Measurements from ENCODE around the gene NBEAL2.

DNA sequence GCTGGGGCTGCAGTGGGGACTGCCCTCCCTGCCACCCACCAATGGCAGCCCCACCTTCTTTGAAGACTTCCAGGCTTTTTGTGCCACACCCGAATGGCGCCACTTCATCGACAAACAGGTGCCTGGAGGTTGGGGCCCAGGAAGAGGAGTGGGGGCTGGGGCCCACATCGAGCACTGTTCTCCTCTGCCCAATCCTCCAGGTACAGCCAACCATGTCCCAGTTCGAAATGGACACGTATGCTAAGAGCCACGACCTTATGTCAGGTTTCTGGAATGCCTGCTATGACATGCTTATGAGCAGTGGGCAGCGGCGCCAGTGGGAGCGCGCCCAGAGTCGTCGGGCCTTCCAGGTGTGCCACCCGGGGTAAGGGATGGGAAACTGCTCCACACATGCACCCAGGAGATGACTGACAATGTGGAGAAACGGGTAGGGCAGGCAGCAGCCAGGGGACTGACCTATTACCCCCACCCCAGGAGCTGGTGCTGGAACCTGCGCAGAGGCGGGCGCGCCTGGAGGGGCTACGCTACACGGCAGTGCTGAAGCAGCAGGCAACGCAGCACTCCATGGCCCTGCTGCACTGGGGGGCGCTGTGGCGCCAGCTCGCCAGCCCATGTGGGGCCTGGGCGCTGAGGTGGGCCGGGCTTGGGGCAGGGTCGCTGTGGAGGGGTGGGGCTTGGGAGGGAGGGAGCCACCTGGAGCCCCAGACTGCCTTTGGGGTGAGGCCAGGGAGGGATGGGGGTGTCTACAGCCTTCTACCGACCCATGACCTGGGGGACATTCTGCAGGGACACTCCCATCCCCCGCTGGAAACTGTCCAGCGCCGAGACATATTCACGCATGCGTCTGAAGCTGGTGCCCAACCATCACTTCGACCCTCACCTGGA, 22.9 kb downstream of the NBEAL2 start:
- TF ChIP-seq, protein P1, sequence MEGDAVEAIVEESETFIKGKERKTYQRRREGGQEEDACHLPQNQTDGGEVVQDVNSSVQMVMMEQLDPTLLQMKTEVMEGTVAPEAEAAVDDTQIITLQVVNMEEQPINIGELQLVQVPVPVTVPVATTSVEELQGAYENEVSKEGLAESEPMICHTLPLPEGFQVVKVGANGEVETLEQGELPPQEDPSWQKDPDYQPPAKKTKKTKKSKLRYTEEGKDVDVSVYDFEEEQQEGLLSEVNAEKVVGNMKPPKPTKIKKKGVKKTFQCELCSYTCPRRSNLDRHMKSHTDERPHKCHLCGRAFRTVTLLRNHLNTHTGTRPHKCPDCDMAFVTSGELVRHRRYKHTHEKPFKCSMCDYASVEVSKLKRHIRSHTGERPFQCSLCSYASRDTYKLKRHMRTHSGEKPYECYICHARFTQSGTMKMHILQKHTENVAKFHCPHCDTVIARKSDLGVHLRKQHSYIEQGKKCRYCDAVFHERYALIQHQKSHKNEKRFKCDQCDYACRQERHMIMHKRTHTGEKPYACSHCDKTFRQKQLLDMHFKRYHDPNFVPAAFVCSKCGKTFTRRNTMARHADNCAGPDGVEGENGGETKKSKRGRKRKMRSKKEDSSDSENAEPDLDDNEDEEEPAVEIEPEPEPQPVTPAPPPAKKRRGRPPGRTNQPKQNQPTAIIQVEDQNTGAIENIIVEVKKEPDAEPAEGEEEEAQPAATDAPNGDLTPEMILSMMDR (IDR thresholded peaks at IDR 0.05; ENCODE audit: insufficient read depth, low read length, poor library complexity, severe bottlenecking), result no peak
- no peak for TF ChIP-seq EZH2phosphoT487 (conservative IDR thresholded peaks at IDR 0.05; ENCODE audit: low read length)

All from SU-DHL-6 (cell line).